HCT116 (cell line): ENCODE results near the gene TRIM23.

Source experiments
- ELF1 ChIP-seq: IDR thresholded peaks from 2 replicates; pipeline ENCODE4 v1.6.1; 2012; ENCODE audit warnings: low read depth, borderline replicate concordance
- EZH2phosphoT487 ChIP-seq: fragments of 200-600 bp; IDR thresholded peaks from 2 replicates; pipeline ENCODE4 v1.6.1; 2018; ENCODE audit warnings: antibody characterized with exemption, borderline replicate concordance
- SP1 ChIP-seq: IDR thresholded peaks from 2 replicates; pipeline ENCODE4 v1.6.1; 2012; ENCODE audit warnings: low read depth
- YY1 ChIP-seq: IDR thresholded peaks from 2 replicates; pipeline ENCODE4 v1.6.1; 2011; ENCODE audit warnings: low read length, low read depth, moderate library complexity, mild to moderate bottlenecking; ENCODE audit not compliant: insufficient replicate concordance; ENCODE audit errors: extremely low read depth

- TF ChIP-seq EZH2phosphoT487 (no peak), ELF1 (no peak), SP1 (no peak), YY1 (no peak)
Measured at GRCh38 chr5:65651144-65651543, 27.0 kb upstream of the TRIM23 start.
